Activated T-cell treated with anti-CD3 and anti-CD28 coated beads, Interleukin-2, amount 50 U/mL, for 24 hours (primary cell): ENCODE results near the gene TREX2.
A peak's percentile ranks its signal among the peaks of the same experiment; 100 is the strongest.

ENCODE experiments used
- DNase-seq: peaks from one replicate; pipeline ENCODE4 v3.0.0-alpha.2; 2020
- H3K27ac Mint-ChIP-seq: 2 replicates; pipeline ENCODE4 v1.8.0; 2020; ENCODE audit warnings: mild to moderate bottlenecking, mixed read lengths
- H3K27me3 Mint-ChIP-seq: 2 replicates; pipeline ENCODE4 v1.8.0; 2020; ENCODE audit warnings: mixed read lengths
- H3K36me3 Mint-ChIP-seq: 2 replicates; pipeline ENCODE4 v1.8.0; 2020; ENCODE audit warnings: low read depth, mixed read lengths
- H3K4me1 Mint-ChIP-seq: 2 replicates; pipeline ENCODE4 v1.8.0; 2020; ENCODE audit warnings: low read depth, mixed read lengths
- H3K4me3 Mint-ChIP-seq: 2 replicates; pipeline ENCODE4 v1.8.0; 2020; ENCODE audit warnings: mild to moderate bottlenecking, moderate library complexity, mixed read lengths
- H3K9me3 Mint-ChIP-seq: 2 replicates; pipeline ENCODE4 v1.8.0; 2020; ENCODE audit warnings: mixed read lengths

Gene TREX2

GRCh38 chrX:153482376-153483015 is 36.6 kb upstream of the TREX2 start:
- Mint-ChIP-seq H3K27me3 (peaks cover 4% of the 10 kb centered on the region), H3K27ac (no peak overlapping the region), H3K36me3 (no peaks in the 10 kb centered on the region), H3K4me3 (no peak overlapping the region), H3K9me3 (no peaks in the 10 kb centered on the region), H3K4me1 (no peaks in the 10 kb centered on the region)
- no peak for DNase-seq

GRCh38 chrX:153481043-153481442 is 35.2 kb upstream of the TREX2 start:
- H3K9me3 Mint-ChIP-seq, result no peaks in the 10 kb centered on the region
- no peaks in the 10 kb centered on the region for H3K36me3 Mint-ChIP-seq
- no peak overlapping the region for H3K4me3 Mint-ChIP-seq
- peaks cover under 1% of the 10 kb centered on the region for H3K4me1 Mint-ChIP-seq
- H3K27me3 Mint-ChIP-seq, result peaks cover 7% of the 10 kb centered on the region
- H3K27ac Mint-ChIP-seq, result no peak overlapping the region
- DNase-seq, result no peak

GRCh38 chrX:153478746-153479145 is 32.9 kb upstream of the TREX2 start:
- Mint-ChIP-seq H3K27me3 (peaks cover 10% of the 10 kb centered on the region), H3K4me3 (no peak overlapping the region), H3K4me1 (peaks cover 4% of the 10 kb centered on the region), H3K36me3 (no peaks in the 10 kb centered on the region), H3K27ac (no peak overlapping the region), H3K9me3 (no peaks in the 10 kb centered on the region)
- no peak for DNase-seq

- no peak for DNase-seq
- H3K27ac Mint-ChIP-seq, result no peak overlapping the region
- H3K4me1 Mint-ChIP-seq, result peaks cover 4% of the 10 kb centered on the region
- no peaks in the 10 kb centered on the region for H3K9me3 Mint-ChIP-seq
- peaks cover 13% of the 10 kb centered on the region for H3K27me3 Mint-ChIP-seq
- no peaks in the 10 kb centered on the region for H3K36me3 Mint-ChIP-seq
- no peak overlapping the region for H3K4me3 Mint-ChIP-seq
These were observed 32.0 kb upstream of the TREX2 start for GRCh38 chrX:153477901-153478300.

- Mint-ChIP-seq H3K4me1 (peaks cover 4% of the 10 kb centered on the region), H3K36me3 (no peaks in the 10 kb centered on the region), H3K4me3 (no peak overlapping the region), H3K27ac (no peak overlapping the region), H3K27me3 (peaks cover 13% of the 10 kb centered on the region), H3K9me3 (no peaks in the 10 kb centered on the region)
- DNase-seq, result no peak
These were observed 31.6 kb upstream of the TREX2 start for GRCh38 chrX:153477364-153477857.

GRCh38 chrX:153476666-153477363 is 31.0 kb upstream of the TREX2 start:
- DNase-seq, result no peak
- peaks cover 4% of the 10 kb centered on the region for H3K4me1 Mint-ChIP-seq

GRCh38 chrX:153475751-153476281 is 30.0 kb upstream of the TREX2 start:
- no peak for DNase-seq
- Mint-ChIP-seq H3K4me1 (peaks cover 4% of the 10 kb centered on the region), H3K9me3 (no peaks in the 10 kb centered on the region), H3K4me3 (no peak overlapping the region), H3K27ac (no peak overlapping the region), H3K27me3 (peaks cover 13% of the 10 kb centered on the region), H3K36me3 (no peaks in the 10 kb centered on the region)

More at GRCh38 chrX:153476666-153477363, 31.0 kb upstream of the TREX2 start:
- no peaks in the 10 kb centered on the region for H3K9me3 Mint-ChIP-seq
- no peak overlapping the region for H3K4me3 Mint-ChIP-seq
- no peak overlapping the region for H3K27ac Mint-ChIP-seq
- no peaks in the 10 kb centered on the region for H3K36me3 Mint-ChIP-seq
- H3K27me3 Mint-ChIP-seq, result peaks cover 13% of the 10 kb centered on the region

GRCh38 chrX:153475271-153475670 is 29.4 kb upstream of the TREX2 start:
- Mint-ChIP-seq H3K9me3 (no peaks in the 10 kb centered on the region), H3K27me3 (peaks cover 13% of the 10 kb centered on the region), H3K27ac (no peak overlapping the region), H3K4me1 (peaks cover 4% of the 10 kb centered on the region), H3K4me3 (no peak overlapping the region), H3K36me3 (no peaks in the 10 kb centered on the region)
- DNase-seq, result no peak

- Mint-ChIP-seq H3K27ac (no peak overlapping the region), H3K4me3 (no peak overlapping the region), H3K9me3 (no peaks in the 10 kb centered on the region), H3K4me1 (peaks cover 4% of the 10 kb centered on the region), H3K27me3 (peaks cover 13% of the 10 kb centered on the region), H3K36me3 (peaks cover 3% of the 10 kb centered on the region)
- DNase-seq, result peak; percentile 61
These were observed 28.9 kb upstream of the TREX2 start for GRCh38 chrX:153474718-153475117.

GRCh38 chrX:153474266-153474665 is 28.4 kb upstream of the TREX2 start:
- H3K27ac Mint-ChIP-seq, result no peak overlapping the region
- peaks cover 6% of the 10 kb centered on the region for H3K36me3 Mint-ChIP-seq
- no peak overlapping the region for H3K4me3 Mint-ChIP-seq
- no peaks in the 10 kb centered on the region for H3K9me3 Mint-ChIP-seq
- peaks cover 4% of the 10 kb centered on the region for H3K4me1 Mint-ChIP-seq
- H3K27me3 Mint-ChIP-seq, result peaks cover 13% of the 10 kb centered on the region
- peak; percentile 40 for DNase-seq

- Mint-ChIP-seq H3K27me3 (peaks cover 13% of the 10 kb centered on the region), H3K9me3 (no peaks in the 10 kb centered on the region), H3K4me3 (no peak overlapping the region), H3K27ac (no peak overlapping the region), H3K36me3 (peaks cover 15% of the 10 kb centered on the region), H3K4me1 (peaks cover 8% of the 10 kb centered on the region)
- no peak for DNase-seq
These were observed 27.3 kb upstream of the TREX2 start for GRCh38 chrX:153473126-153473525.

GRCh38 chrX:153471663-153472280 is 25.9 kb upstream of the TREX2 start:
- H3K4me3 Mint-ChIP-seq, result no peak overlapping the region

GRCh38 chrX:153470411-153471363 is 24.8 kb upstream of the TREX2 start, which contains the start of gene HAUS7:
TSS of gene HAUS7 (minus strand) at chrX:153470576. CDS start at chrX:153470557, 19 bp downstream.
- DNase-seq, result peak; percentile 88
- peak within 1 kb of the TSS; percentile 85 for H3K27ac Mint-ChIP-seq
- H3K4me3 Mint-ChIP-seq, result peak within 1 kb of the TSS; percentile 85
- H3K4me1 Mint-ChIP-seq, result peaks cover 13% of the 10 kb centered on the region
- peaks cover 34% of the 10 kb centered on the region for H3K36me3 Mint-ChIP-seq
- peaks cover 8% of the 10 kb centered on the region for H3K27me3 Mint-ChIP-seq
- no peaks in the 10 kb centered on the region for H3K9me3 Mint-ChIP-seq

More at GRCh38 chrX:153471663-153472280, 25.9 kb upstream of the TREX2 start:
- Mint-ChIP-seq H3K4me1 (peaks cover 16% of the 10 kb centered on the region), H3K36me3 (peaks cover 27% of the 10 kb centered on the region), H3K27me3 (peaks cover 14% of the 10 kb centered on the region), H3K9me3 (no peaks in the 10 kb centered on the region), H3K27ac (no peak overlapping the region)
- no peak for DNase-seq
